DND-41 (cell line): ENCODE data around the gene MCTP1.

ENCODE experiments used
- ATAC-seq: fragments of 200-7000 bp; cut with Tn5 transposase; 3 replicates; pipeline ENCODE4 v1.9.1; 2021; ENCODE audit warnings: low read depth; ENCODE audit not compliant: insufficient read depth
- DNase-seq: peaks from one replicate; pipeline ENCODE4 v3.0.0-alpha.2; 2020
- H2AFZ ChIP-seq: 2 replicates; pipeline ENCODE4 v1.6.0; 2012; ENCODE audit warnings: low read depth, low read length
- H3K27ac ChIP-seq: 2 replicates; pipeline ENCODE4 v1.5.1; 2012; ENCODE audit warnings: low read length, inconsistent platforms
- H3K27me3 ChIP-seq: fragments of 200-600 bp; sonication (generic); 2 replicates; pipeline ENCODE4 v1.6.0; 2012; ENCODE audit warnings: low read length, mild to moderate bottlenecking, inconsistent platforms; ENCODE audit not compliant: insufficient read depth, poor library complexity
- H3K36me3 ChIP-seq: 2 replicates; pipeline ENCODE4 v1.5.1; 2012; ENCODE audit warnings: low read length, inconsistent platforms; ENCODE audit not compliant: insufficient read depth
- H3K4me1 ChIP-seq: 2 replicates; pipeline ENCODE4 v1.5.1; 2012; ENCODE audit warnings: mild to moderate bottlenecking, low read length; ENCODE audit not compliant: insufficient read depth
- H3K4me2 ChIP-seq: 2 replicates; pipeline ENCODE4 v1.6.0; 2012; ENCODE audit warnings: mild to moderate bottlenecking, moderate library complexity, low read length, inconsistent platforms; ENCODE audit not compliant: insufficient read depth
- H3K4me3 ChIP-seq, 2 experiments: fragments of 200-600 bp in 1 of 2; shearing (Covaris generic) in 1 of 2; 2 replicates each; pipeline ENCODE4 v1.5.1; 2012 to 2016; ENCODE audit warnings: inconsistent platforms in 2 of 2, low read length in 2 of 2, mild to moderate bottlenecking in 2 of 2, low read depth in 1 of 2, moderate library complexity in 1 of 2
- H3K79me2 ChIP-seq: 2 replicates; pipeline ENCODE4 v1.6.0; 2012; ENCODE audit warnings: low read length, inconsistent platforms; ENCODE audit not compliant: insufficient read depth
- H3K9ac ChIP-seq: 2 replicates; pipeline ENCODE4 v1.6.0; 2012; ENCODE audit warnings: low read depth, mild to moderate bottlenecking, inconsistent platforms, low read length, moderate library complexity
- H3K9me3 ChIP-seq: 2 replicates; pipeline ENCODE4 v1.5.1; 2012; ENCODE audit warnings: low read length, moderate library complexity, mild to moderate bottlenecking, inconsistent platforms; ENCODE audit not compliant: insufficient read depth, severe bottlenecking
- H4K20me1 ChIP-seq: 2 replicates; pipeline ENCODE4 v1.6.0; 2012; ENCODE audit warnings: low read length; ENCODE audit not compliant: insufficient read depth
- EZH2 ChIP-seq: IDR thresholded peaks from 3 replicates; pipeline ENCODE4 v1.6.1; 2012; ENCODE audit warnings: borderline replicate concordance, low read depth, mild to moderate bottlenecking, moderate library complexity, low read length, inconsistent platforms; ENCODE audit not compliant: severe bottlenecking
- TF ChIP-seq, protein P1 (sequence below): IDR thresholded peaks from 2 replicates; pipeline ENCODE4 v1.5.1; 2012; ENCODE audit warnings: borderline replicate concordance, low read length, moderate library complexity, mild to moderate bottlenecking; ENCODE audit not compliant: poor library complexity, severe bottlenecking; ENCODE audit errors: extremely low read depth

MCTP1 gene

DNA sequence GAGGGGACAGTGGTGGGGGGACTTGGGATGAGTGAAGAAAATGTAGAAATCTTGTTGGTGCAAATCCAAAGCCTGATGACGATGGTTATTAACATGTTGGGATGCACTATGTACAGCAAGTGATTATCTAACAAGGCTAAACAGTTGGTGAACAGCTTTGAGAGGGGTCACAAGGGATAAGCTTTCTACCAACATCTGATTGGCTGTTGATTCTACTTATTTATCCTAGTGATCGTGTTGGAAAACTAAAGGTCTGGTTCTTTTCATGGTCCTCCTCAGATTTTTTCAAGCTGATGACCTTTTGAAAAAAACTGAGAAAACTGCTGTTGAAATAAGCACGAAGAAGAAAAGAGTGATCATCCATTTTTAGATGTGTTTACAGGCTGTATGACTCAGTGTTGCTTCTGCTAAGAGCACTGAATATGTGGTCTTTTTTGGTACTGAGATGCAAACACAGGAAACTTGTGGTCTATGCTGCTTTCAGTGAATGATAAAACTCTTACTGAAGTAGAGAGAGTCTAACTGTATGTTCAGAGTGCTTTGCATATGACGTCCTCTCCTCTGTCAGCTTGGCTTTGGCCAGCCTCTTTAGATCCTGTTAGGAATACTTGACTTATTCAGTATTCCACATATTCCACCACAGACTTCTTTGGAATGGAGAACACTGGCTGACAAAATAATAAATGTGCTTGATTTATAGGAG is 491.6 kb downstream of the MCTP1 start:
- H3K9me3 ChIP-seq: no peaks in the 10 kb centered on the region
- peak overlapping the region; percentile 82 for H3K27ac ChIP-seq
- peaks cover 37% of the 10 kb centered on the region for H3K4me1 ChIP-seq
- TF ChIP-seq, protein P1, sequence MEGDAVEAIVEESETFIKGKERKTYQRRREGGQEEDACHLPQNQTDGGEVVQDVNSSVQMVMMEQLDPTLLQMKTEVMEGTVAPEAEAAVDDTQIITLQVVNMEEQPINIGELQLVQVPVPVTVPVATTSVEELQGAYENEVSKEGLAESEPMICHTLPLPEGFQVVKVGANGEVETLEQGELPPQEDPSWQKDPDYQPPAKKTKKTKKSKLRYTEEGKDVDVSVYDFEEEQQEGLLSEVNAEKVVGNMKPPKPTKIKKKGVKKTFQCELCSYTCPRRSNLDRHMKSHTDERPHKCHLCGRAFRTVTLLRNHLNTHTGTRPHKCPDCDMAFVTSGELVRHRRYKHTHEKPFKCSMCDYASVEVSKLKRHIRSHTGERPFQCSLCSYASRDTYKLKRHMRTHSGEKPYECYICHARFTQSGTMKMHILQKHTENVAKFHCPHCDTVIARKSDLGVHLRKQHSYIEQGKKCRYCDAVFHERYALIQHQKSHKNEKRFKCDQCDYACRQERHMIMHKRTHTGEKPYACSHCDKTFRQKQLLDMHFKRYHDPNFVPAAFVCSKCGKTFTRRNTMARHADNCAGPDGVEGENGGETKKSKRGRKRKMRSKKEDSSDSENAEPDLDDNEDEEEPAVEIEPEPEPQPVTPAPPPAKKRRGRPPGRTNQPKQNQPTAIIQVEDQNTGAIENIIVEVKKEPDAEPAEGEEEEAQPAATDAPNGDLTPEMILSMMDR: no peak
- no peak for TF ChIP-seq EZH2
- no peaks in the 10 kb centered on the region for H4K20me1 ChIP-seq
- H3K27me3 ChIP-seq: no peaks in the 10 kb centered on the region
- H3K4me3 ChIP-seq: peak overlapping the region in 1 of 2 experiments; percentile 12; a peak in 2 of 4 replicates
- H3K4me2 ChIP-seq: peak overlapping the region; percentile 48
- H3K9ac ChIP-seq: peak overlapping the region; percentile 39
- ATAC-seq: peak; percentile 99
- peak overlapping the region; percentile 60 for H2AFZ ChIP-seq
- no peaks in the 10 kb centered on the region for H3K79me2 ChIP-seq
- peak; percentile 46 for DNase-seq
- no peaks in the 10 kb centered on the region for H3K36me3 ChIP-seq

DNA sequence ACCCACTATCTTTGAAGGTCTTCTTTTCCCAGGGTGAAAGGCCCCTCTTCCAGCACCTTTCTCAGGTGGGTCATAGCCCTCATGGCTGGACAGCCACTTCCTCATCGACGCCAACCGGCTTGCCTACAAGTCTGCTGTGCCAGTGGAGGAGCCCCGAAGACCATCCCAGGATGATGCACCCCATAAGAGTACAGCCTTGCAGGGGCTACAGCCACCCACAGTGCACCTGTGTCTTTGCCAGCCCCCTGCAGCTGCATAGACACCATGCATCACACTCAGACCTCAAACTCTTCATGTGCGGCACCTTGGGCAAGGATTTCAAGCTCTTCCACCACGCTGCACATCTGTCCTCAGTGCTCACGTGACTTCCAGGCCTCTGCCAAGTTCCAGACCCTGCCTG is 493.1 kb downstream of the MCTP1 start:
- no peak for TF ChIP-seq EZH2
- TF ChIP-seq, protein P1: no peak
- H3K4me2 ChIP-seq: no peak overlapping the region
- H3K27ac ChIP-seq: peak overlapping the region; percentile 82

DNA sequence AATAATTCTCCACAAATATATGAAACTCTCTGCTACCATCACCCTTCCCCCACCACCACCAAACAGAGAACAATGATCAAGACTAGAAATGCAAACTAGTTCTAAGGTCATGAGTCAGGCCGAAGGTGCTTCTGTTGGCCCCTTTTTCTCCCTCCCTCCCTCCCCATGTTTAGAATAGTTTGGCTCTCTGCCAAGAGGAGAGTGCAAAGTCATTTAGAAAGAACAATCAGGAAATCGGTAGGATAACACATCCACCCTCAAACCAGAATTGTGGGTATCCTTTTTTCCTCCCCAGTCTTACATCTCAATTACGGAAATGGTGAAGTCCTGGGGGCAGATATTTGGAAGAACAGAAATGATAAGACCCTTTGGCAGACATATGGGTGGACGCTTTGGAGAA is 496.4 kb downstream of the MCTP1 start:
- Histone ChIP-seq H3K36me3 (no peaks in the 10 kb centered on the region), H3K9ac (no peak overlapping the region), H3K4me2 (no peak overlapping the region), H4K20me1 (no peaks in the 10 kb centered on the region), H3K79me2 (no peaks in the 10 kb centered on the region), H3K27ac (no peak overlapping the region), H3K9me3 (no peaks in the 10 kb centered on the region), H2AFZ (no peak overlapping the region), H3K4me3 (no peak overlapping the region), H3K27me3 (no peaks in the 10 kb centered on the region), H3K4me1 (peaks cover 18% of the 10 kb centered on the region)
- TF ChIP-seq, protein P1: no peak
- no peak for TF ChIP-seq EZH2
- ATAC-seq (no peak), DNase-seq (no peak)

More for the DNA sequence above, 493.1 kb downstream of the MCTP1 start:
- Histone ChIP-seq H3K4me3 (no peak overlapping the region), H4K20me1 (no peaks in the 10 kb centered on the region), H3K4me1 (peaks cover 37% of the 10 kb centered on the region), H3K9me3 (no peaks in the 10 kb centered on the region), H2AFZ (no peak overlapping the region), H3K27me3 (no peaks in the 10 kb centered on the region), H3K36me3 (no peaks in the 10 kb centered on the region), H3K9ac (no peak overlapping the region), H3K79me2 (no peaks in the 10 kb centered on the region)
- ATAC-seq: no peak
- DNase-seq: peak; percentile 10
